NCI-H1105 treated with DMSO at 0.1 percent for 48 hours (cell line): ENCODE data around the gene TREM2.
A peak's percentile ranks its signal among the peaks of the same experiment; 100 is the strongest.
"Not testable (repeated sequence)": the region's sequence is repeated elsewhere in the genome, so short reads cannot be mapped to it uniquely, and the experiment has no call there.

ENCODE experiments used
- DNase-seq: peaks from one replicate; lab custom pipeline; 2025; lab: John Stamatoyannopoulos, UW

The TREM2 gene

DNA sequence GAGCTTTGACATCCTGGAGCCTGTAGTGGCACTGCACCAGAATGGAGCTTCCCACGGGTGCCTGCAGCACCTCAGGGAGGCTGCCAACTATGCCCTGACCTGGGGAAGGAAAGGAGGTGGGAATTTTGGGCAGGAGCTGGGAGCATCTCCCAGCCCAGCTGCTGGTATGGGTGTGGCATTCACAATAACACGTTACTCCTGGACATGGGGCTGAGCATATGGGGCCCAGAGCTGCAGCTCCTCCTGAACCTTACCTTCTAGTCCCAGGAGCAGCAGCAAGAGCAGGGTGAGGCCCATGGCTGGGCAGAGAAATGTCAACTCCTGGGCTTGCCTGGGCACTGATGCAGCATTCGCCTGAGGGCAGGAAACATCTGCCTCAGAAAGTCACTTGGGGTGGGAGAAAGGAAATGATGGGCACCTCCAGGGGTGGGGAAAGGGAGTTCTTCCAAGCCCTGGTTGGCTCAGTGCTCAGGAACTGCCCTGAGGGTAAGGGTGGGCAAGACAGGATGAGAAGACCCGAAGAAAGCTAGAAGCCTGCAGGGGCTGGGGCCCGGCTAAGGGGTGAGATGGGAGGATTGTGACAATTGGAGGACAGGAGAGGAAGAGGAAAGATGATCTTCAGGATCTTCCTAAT is 8.8 kb downstream of the TREM2 start, which contains the start of gene TREML1:
TSS of gene TREML1 (minus strand) at position 356 of the 634 bp plus-strand sequence. CDS start at position 297, 59 bp downstream.
- DNase-seq: no peak

DNA sequence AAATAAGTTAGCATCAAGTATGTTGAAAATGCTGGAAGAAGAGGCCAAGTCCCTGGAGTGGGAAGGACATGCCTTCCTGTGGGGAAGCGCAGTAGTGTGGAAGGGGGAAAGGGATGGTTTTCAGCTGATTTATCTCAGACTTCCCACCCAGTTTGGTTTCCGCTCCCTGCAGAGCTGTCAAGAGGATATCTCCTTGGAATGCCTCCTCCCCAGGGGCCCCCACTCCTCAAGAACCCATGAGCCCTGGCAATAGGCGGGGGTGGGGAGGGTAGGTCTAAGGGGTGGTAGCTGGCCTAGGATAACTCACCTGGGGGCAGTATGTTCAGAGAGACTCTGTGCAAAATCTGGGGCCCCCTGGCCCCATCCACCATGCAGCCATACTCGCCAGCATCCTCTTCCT is 9.5 kb downstream of the TREM2 start:
- DNase-seq: no peak

DNA sequence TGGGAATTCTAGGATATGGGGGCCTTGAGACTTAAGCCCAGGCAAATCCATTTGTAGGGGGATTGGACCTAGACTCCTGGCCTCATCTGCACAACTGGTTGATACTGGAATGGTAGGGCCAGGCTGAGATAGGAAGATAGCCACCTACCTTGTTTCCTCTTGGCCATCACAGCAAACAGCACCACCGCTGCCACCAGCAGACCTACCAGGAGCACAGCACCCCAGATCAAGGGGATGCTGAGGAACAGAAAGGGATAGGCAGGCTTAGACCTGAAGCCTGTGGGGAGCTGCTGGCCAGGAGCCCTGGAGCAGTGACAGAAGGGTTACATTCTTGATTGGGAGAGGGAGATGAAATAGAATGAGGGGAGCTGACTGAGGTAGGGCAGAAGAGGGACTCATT is 12.2 kb downstream of the TREM2 start:
- DNase-seq: no peak

DNA sequence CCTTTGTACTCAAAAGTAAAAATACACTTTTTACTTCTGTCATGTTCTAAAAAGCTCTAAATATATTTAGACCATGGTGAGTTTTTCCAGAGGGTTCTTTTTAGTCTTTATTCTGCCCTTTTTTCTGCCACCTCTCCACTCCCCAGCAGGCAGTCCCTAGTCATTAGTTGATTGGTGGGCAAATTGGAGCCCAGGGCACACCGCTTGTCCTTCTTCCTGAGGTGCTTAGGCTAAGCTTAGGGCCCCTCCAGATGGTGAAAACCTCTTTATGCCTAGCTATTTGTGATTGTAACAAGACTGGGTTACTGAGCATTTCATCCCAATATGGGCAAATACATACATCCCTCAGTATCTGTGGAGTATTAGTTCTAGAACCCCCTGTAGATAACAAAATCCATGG is 15.0 kb downstream of the TREM2 start:
- no peak for DNase-seq

DNA sequence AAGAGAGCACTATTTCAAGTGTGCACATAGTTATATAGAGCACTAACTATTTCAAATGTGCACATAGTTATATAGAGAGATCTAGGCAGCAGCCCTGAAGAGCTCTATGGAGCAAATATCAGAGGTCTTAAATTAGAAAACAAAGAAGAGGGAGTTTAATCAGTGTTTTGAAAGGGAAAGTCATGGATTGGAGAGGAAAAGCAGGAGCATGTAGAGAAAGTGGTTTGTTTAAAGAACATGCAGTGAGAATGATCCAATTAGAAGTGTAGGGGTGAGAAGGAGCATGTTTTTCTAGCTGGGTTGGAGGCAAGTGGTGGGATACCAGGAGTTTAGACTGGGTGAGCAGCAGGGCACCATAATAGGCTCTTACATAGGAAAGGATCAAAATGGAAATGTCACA is 26.0 kb downstream of the TREM2 start:
- DNase-seq: no peak

DNA sequence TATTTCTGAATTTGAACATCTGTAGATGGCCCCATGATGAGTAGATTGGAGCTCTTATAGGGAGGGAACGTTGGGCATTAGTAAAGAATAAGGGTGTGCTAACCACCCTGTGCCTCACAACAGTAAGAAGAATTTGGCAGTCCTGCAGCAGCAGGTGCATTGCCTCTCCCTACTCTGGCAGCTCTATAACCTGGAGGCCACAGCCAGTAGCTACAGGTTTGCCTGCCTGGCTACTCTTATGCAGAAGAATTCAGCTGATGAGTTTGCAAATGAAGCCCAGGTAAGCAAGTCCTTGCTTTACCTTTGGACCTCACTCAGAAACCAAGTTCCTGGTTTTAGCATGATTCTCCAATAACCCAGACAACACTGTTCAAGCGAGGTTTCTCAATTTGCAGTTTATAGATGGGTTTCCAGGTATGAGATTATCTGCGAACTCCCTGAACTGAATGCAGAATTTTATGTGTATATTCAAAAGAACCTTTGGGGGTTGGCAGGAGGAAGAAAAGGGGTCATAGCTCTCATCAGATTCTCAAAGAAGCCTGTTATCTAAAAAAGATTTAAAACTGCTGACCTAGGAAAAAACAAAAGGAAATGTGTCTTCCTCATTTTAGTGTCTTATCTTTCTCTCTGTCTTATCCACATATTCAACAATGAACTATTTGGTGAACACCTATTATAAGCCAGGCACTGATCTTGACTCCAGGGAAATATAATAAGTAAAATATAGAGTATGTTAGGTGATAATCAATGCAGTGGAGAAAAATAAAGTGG is 27.7 kb downstream of the TREM2 start:
- no peak for DNase-seq

DNA sequence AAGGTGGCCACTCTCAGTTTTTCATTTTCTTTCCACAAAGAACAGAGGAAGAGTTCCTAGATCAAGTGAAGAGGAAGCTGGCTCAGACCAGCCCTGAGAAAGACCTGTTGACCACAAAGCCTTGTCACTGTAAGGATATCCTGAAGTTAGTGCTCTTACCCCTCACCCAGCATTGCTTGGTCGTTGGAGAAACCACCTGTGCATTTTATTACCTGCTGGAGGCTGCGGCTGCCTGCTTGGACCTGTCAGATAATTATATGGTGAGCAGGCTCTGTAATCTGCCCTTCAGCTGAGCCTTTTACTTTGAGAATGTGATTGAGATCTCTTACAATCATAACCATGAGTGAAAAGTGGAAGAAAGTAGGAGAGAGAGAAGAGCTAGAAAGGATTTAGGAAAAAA is 30.7 kb downstream of the TREM2 start:
- DNase-seq: peak; percentile 94

DNA sequence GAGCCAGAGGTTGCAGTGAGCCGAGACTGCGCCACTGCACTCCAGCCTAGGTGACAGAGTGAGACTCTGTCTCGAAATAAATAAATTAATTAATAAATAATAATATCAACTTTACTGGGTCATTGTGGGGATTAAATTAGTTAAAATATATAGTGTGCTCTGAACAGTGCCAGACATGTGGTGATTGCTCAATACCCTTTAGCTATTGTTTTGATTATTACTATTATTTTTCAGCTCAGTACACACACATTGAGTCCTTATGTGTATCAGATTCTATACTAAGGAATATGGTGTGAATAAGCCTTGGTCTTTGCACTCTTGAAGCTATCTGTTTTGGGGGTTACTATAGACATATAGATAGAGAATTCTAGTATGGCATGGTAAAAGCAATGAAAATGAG is 37.6 kb downstream of the TREM2 start:
- no peak for DNase-seq

DNA sequence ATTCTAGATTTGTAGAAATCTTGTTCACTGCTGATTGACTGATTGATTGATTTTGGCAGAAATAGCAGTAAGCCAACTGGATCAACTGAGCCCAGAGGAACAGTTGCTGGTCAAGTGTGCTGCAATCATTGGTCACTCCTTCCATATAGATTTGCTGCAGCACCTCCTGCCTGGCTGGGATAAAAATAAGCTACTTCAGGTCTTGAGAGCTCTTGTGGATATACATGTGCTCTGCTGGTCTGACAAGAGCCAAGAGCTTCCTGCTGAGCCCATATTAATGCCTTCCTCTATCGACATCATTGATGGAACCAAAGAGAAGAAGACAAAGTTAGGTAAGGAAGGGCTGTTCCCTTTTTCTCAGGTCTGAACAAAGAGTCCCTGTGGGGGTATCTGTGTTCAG is 40.0 kb downstream of the TREM2 start:
- no peak for DNase-seq

DNA sequence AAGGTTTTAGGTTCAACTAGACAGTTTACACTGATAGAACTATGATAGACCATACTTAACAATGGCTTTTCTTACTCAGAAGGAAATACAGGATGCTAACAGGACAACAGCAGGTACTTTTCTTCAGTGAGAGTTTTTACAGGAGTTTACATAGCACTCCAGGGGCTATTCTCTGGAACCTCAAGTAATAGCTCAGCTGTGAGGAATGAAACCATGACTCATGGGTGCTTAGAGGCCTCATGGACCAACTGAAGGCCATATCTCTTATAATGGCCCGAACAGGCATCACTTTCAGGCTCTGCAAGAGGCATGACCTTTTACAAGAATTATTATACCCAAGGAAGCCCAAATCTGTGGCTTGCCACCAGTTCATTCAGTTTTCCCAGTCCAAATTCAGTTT is 40.5 kb downstream of the TREM2 start:
- no peak for DNase-seq

DNA sequence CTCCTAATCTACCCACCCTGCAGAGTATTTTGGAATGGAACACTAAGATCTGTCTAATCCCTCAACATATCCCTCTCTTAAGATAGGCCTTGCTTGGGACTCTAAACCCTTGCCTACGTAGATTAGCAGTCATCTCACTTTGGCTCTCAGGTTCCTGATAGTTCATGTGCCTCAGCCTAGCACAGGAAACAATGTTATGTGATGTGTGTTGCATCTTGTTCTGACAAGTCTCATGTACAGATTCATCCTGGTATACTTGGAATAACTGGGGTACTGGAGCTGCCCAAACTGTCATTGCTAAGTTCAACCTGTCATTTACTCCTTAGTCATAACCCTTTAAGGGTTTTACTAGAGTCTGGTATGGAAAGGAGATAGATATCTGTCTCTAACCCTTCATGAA is 42.9 kb downstream of the TREM2 start:
- DNase-seq: no peak

DNA sequence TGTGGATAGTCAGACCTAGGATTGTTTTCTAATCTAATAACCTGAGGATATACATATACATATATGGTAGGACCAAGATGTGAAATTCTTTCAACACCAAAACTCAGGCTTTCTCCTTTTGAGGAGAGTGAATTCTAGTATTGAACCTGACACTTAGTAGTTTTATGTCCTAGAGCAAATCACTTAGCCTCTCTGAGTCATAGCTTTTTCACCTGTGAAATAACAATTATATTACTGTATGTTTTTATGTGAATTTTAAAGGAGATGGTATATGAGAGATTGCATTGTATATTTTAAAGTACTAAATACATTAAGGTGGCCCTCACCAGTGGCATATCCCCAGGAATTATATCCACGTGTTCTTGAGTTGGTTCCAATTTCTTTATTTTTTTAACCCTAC is 43.4 kb downstream of the TREM2 start:
- DNase-seq: no peak

DNA sequence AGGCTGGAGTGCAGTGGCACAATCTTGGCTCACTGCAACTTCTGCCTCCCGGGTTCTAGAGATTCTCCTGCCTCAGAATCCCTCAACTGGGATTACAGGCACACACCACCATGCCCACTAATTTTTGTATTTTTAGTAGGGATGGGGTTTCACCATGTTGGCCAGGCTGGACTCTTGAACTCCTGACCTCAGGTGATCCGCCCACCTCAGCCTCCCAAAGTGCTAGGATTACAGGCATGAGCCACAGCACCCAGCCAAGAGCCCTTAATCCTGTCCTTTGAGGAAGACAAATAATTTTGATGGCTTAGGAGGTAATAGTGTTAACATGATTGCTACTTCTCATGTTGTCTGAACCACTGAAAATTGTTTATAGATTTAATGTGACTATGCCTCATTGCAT is 47.9 kb downstream of the TREM2 start:
- not testable (repeated sequence) for DNase-seq

DNA sequence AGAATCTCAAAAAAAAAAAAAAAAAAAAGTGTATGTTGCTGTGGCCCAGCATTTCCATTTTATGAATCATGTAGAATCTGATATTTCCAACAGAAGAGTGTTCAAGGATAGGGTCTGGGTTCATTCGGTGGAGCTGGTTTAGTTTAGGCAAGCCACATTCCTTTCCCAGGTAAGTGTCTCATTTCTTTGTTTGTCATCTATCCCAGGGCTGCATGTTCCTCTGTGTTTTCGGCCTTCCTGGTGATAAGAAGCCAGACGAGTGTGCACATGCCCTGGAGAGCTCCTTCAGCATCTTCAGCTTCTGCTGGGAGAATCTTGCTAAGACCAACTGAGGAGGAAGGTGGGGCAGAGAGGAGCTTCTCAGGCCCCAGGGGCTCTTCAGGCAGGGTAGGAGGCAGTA is 51.9 kb downstream of the TREM2 start:
- DNase-seq: no peak
